ENCODE measurements around the gene SERPINB8. TPM values are rescaled to one million over a fixed set of nuclear protein-coding genes. Genes with fewer than 3 reads are reported as not detected.

The SERPINB8 gene
- total and polyA plus RNA-seq, 7 donors, result 2.2 to 21.7 (median 7.1) TPM

GRCh38 chr18:63999871-64000270 is 30.0 kb downstream of the SERPINB8 start:
- no peak for TF ChIP-seq POLR2AphosphoS5 (IDR thresholded peaks at IDR 0.05)
- no peak for TF ChIP-seq EP300 (IDR thresholded peaks at IDR 0.05)
- TF ChIP-seq, protein P1, sequence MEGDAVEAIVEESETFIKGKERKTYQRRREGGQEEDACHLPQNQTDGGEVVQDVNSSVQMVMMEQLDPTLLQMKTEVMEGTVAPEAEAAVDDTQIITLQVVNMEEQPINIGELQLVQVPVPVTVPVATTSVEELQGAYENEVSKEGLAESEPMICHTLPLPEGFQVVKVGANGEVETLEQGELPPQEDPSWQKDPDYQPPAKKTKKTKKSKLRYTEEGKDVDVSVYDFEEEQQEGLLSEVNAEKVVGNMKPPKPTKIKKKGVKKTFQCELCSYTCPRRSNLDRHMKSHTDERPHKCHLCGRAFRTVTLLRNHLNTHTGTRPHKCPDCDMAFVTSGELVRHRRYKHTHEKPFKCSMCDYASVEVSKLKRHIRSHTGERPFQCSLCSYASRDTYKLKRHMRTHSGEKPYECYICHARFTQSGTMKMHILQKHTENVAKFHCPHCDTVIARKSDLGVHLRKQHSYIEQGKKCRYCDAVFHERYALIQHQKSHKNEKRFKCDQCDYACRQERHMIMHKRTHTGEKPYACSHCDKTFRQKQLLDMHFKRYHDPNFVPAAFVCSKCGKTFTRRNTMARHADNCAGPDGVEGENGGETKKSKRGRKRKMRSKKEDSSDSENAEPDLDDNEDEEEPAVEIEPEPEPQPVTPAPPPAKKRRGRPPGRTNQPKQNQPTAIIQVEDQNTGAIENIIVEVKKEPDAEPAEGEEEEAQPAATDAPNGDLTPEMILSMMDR (IDR thresholded peaks at IDR 0.05), result no peak
- no peak for TF ChIP-seq POLR2A (IDR thresholded peaks at IDR 0.05)
- no peak overlapping the region for H3K27ac ChIP-seq
- H3K4me1 ChIP-seq, result no peaks in the 10 kb centered on the region
- 58 to 90% methylated on average over 2 of the region's 2 CpGs for WGBS, 2 donors
- H3K4me3 ChIP-seq, result no peak overlapping the region
- intact Hi-C loops (cut with DNase I), result no loop called here
- peaks cover 0 to 7% (median 0%) of the 10 kb centered on the region in 4 donors for H3K9me3 ChIP-seq
- H3K36me3 ChIP-seq, result no peaks in the 10 kb centered on the region
- H3K27me3 ChIP-seq, result peaks cover 0 to 9% (median 0%) of the 10 kb centered on the region in 3 donors
- DNase-seq, result no peak

DNA sequence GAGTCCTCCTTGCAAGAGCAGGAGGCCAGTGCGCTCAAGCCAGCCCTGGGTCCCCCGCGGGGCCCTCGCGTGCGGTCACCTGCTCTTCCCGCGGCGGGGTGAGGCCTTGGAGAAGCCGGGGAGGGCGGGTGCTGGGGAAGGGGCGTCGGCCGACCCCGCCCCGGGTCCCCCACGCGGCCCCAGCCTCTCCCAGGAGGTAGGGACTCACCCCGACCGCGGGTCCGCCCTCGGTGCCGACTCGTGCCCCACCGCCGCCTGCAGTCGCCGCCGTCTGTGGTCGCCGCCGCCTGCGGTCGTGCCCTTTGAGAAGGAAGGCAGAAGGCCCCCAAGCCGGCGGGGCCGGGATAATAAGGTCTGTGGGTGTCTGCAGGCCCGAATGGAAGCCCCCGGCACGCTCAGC is 32.7 kb downstream of the SERPINB8 start:
- H3K4me3 ChIP-seq, result no peak overlapping the region
- no peak overlapping the region for H3K27ac ChIP-seq
- H3K9me3 ChIP-seq, result no peaks in the 10 kb centered on the region
- no peaks in the 10 kb centered on the region for H3K4me1 ChIP-seq
- no peaks in the 10 kb centered on the region for H3K36me3 ChIP-seq
- no peak for TF ChIP-seq POLR2A (IDR thresholded peaks at IDR 0.05)
- TF ChIP-seq EP300 (IDR thresholded peaks at IDR 0.05), result no peak
- no peak for TF ChIP-seq POLR2AphosphoS5 (IDR thresholded peaks at IDR 0.05)
- TF ChIP-seq, protein P1 (IDR thresholded peaks at IDR 0.05), result no peak
- intact Hi-C loops (cut with DNase I), result no loop called here
- H3K27me3 ChIP-seq, result peaks cover 0 to 9% (median 0%) of the 10 kb centered on the region in 3 donors
- no peak for DNase-seq
- 52 to 63% methylated on average over 41 of the region's 41 CpGs for WGBS, 2 donors

DNA sequence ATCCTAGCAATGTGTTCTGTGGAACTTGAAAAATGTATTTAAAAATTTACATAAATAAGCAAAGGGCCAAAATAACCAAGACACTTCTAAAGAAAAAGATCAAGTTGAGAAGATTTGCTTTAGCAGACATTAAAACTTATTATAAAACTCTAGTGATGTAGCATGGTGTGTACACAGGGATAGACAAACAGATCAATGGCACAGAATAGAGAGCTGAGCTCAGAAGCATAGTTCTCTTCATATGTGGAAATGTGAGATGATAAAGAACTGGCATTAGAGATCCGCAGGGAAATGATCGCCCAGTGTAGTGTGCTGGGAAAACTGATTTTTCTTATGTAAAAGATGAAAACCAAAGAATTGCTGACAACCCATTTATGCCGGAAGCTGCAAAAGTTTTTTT is 39.4 kb downstream of the SERPINB8 start:
- Histone ChIP-seq H3K27me3 (no peaks in the 10 kb centered on the region), H3K4me1 (no peaks in the 10 kb centered on the region), H3K36me3 (no peaks in the 10 kb centered on the region), H3K27ac (no peak overlapping the region), H3K9me3 (no peaks in the 10 kb centered on the region), H3K4me3 (no peak overlapping the region)
- intact Hi-C loops (cut with DNase I), result no loop called here
- no peak for DNase-seq
- TF ChIP-seq POLR2A (IDR thresholded peaks at IDR 0.05) (no peak), EP300 (IDR thresholded peaks at IDR 0.05) (no peak), POLR2AphosphoS5 (IDR thresholded peaks at IDR 0.05) (no peak)
- TF ChIP-seq, protein P1 (IDR thresholded peaks at IDR 0.05), result no peak
- WGBS, 2 donors, result 91 to 94% methylated on average over 3 of the region's 3 CpGs

DNA sequence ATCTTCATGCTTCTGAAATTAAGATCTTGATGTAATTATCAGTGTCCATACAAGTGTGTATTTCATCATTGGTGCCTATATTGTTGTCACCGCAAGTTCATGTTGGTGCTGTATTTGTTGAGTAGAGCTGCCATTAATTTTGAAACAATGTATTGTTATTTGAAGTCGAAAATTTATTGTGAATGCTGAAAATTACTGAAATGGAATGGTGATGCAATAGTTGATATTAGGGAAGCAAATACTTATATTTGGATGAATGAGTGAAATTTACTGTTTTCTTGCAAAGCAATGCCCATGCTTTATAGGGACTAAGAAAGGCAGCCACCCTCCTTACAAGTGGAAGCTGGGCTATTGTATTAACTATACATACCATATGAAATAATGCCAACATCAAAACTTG is 41.6 kb downstream of the SERPINB8 start:
- 82 to 92% methylated on average over 2 of the region's 2 CpGs for WGBS, 2 donors
- Histone ChIP-seq H3K9me3 (no peaks in the 10 kb centered on the region), H3K4me3 (no peak overlapping the region), H3K4me1 (no peaks in the 10 kb centered on the region), H3K27ac (no peak overlapping the region), H3K36me3 (no peaks in the 10 kb centered on the region), H3K27me3 (no peaks in the 10 kb centered on the region)
- TF ChIP-seq POLR2AphosphoS5 (IDR thresholded peaks at IDR 0.05) (no peak), POLR2A (IDR thresholded peaks at IDR 0.05) (no peak), EP300 (IDR thresholded peaks at IDR 0.05) (no peak)
- TF ChIP-seq, protein P1 (IDR thresholded peaks at IDR 0.05), result no peak
- DNase-seq, result no peak
- intact Hi-C loops (cut with DNase I), result no loop called here

DNA sequence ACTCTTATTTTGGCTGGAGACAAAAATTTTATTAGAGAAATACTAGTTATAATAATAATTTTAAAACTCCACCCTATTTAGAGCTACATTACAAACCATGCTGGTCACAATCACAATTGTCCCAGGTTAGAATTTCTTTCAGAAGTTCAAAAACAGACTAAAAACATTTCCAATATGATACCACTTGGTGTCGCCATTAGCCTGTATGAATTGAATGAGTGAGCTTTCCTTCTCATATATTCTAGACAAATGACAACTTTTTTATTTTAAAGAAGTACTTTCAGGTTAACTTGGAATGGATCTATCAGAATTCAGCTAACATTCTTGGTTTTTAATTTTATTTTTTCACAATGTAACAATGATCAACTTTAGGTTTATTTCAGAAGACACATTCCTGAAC is 48.0 kb downstream of the SERPINB8 start:
- no peak overlapping the region for H3K27ac ChIP-seq
- no peak for DNase-seq
- no peaks in the 10 kb centered on the region for H3K36me3 ChIP-seq
- no peaks in the 10 kb centered on the region for H3K9me3 ChIP-seq
- H3K4me3 ChIP-seq, result no peak overlapping the region
- intact Hi-C loops (cut with DNase I), result no loop called here
- no peaks in the 10 kb centered on the region for H3K27me3 ChIP-seq
- TF ChIP-seq, protein P1 (IDR thresholded peaks at IDR 0.05), result peak in 1 of 4 experiments; percentile 29
- TF ChIP-seq POLR2A (IDR thresholded peaks at IDR 0.05) (no peak), POLR2AphosphoS5 (IDR thresholded peaks at IDR 0.05) (no peak), EP300 (IDR thresholded peaks at IDR 0.05) (no peak)
- H3K4me1 ChIP-seq, result no peaks in the 10 kb centered on the region
- 3 to 9% methylated on average over 1 of the region's 1 CpG for WGBS, 2 donors
